Spinal cord (tissue), 10 donors: ENCODE results near the gene TEAD1. TPM values are rescaled to one million over a fixed set of nuclear protein-coding genes. Genes with fewer than 3 reads are reported as not detected.

Experiments used
- DNase-seq, 6 donors: peaks; one replicate each; pipeline versions ENCODE4 v3.0.0 to v3.0.0-alpha.2; 2013 to 2015; ENCODE audit warnings: low spot score in 6 of 6, low read depth in 4 of 6
- H3K27ac ChIP-seq: one replicate; pipeline ENCODE4 v1.5.1; 2013; ENCODE audit warnings: low read depth, low read length, control low read depth
- H3K27me3 ChIP-seq: one replicate; pipeline ENCODE4 v1.6.1; 2013; ENCODE audit warnings: low read length; ENCODE audit not compliant: control insufficient read depth, insufficient read depth
- H3K36me3 ChIP-seq: one replicate; pipeline ENCODE4 v1.6.1; 2013; ENCODE audit warnings: low read length; ENCODE audit not compliant: control insufficient read depth, insufficient read depth
- H3K4me1 ChIP-seq: one replicate; pipeline ENCODE4 v1.6.1; 2013; ENCODE audit warnings: low read length; ENCODE audit not compliant: control insufficient read depth, insufficient read depth
- H3K4me3 ChIP-seq: one replicate; pipeline ENCODE4 v1.5.1; 2013; ENCODE audit warnings: low read depth, low read length, control low read depth
- H3K9me3 ChIP-seq: one replicate; pipeline ENCODE4 v1.6.1; 2013; ENCODE audit warnings: low read length; ENCODE audit not compliant: control insufficient read depth, insufficient read depth
- WGBS: methylation state at CpG from one replicate; pipeline ENCODE4 v1.1.5; 2013; ENCODE audit warnings: missing lambda C conversion rate; ENCODE audit not compliant: insufficient coverage; 5-methylcytosine and 5-hydroxymethylcytosine counted together
- polyA plus RNA-seq, 2 donors: library from polyadenylated mRNA; unstranded; fragments of 120-200 nt; gene quantifications; one replicate each; pipeline ENCODE4 v1.2.1, GENCODE V29; 2013; ENCODE audit not compliant: insufficient read length in 2 of 2
- total RNA-seq, 2 donors: library from RNA; depleted of rRNA in 1 of 2; stranded (reverse); fragments of 120-200 nt in 1 of 2; fragments of >200 nt in 1 of 2; gene quantifications; one replicate each; pipeline versions ENCODE4 v1.2.3 to v1.2.4, GENCODE V29; 2013 to 2014
- donor health status: healthy.

Gene TEAD1
- total and polyA plus RNA-seq, 4 donors, result 39.2 to 70.9 (median 58.7) TPM

DNA sequence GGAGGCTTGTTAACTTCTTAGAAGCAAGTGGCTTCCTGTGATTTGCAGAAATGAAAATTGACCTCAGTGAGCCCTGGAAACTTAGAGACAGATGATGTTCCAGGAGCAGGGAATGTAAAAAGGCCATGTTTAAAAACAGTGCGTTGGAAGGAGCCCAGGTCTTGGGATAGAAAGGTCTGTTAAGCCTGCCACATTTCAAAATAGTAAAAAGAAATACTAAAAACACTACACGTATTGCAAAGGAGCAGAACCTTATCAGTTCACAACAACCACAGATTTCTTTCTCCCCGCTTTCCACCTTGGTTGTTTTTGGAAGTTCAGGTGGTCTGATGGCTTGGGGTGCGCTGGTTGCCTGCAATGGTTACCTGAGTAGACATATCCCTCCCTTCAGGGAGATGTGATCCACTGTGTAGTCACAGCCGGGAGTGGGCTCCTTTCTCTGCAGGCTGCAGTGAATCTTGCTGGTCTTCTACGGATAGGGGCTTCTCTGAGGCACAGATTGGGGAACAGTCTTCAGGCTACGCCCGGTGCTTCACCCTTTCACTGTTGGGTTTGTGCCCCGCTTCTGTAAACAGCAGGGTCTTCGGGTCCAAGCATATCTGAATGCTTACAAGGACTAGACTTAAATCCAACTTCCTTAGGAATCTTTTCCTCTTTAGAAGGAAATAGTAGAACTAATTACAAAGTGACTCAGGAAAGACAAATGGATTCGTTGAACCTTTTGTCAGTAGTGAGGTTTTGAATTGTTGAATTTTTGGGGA lies 1.9 kb downstream of the TEAD1 start:
- DNase-seq, result peak in 2 of 6 donors; percentile 42 to 46
- Histone ChIP-seq H3K4me3 (peak overlapping the region; percentile 67), H3K9me3 (no peaks in the 10 kb centered on the region), H3K27ac (peak overlapping the region; percentile 90), H3K4me1 (peaks cover 8% of the 10 kb centered on the region), H3K36me3 (no peaks in the 10 kb centered on the region), H3K27me3 (no peaks in the 10 kb centered on the region)
- 23% methylated on average over 2 of the region's 11 CpGs for WGBS

- no CpG with 5 or more reads among the region's 3 CpGs for WGBS
- Histone ChIP-seq H3K4me1 (peaks cover 14% of the 10 kb centered on the region), H3K27ac (peak overlapping the region; percentile 61), H3K27me3 (no peaks in the 10 kb centered on the region), H3K4me3 (peak overlapping the region; percentile 67), H3K36me3 (peaks cover 2% of the 10 kb centered on the region), H3K9me3 (no peaks in the 10 kb centered on the region)
- DNase-seq, result no peak
Observed at GRCh38 chr11:12677131-12677530, 2.9 kb downstream of the TEAD1 start.

GRCh38 chr11:12678092-12678491 lies 3.9 kb downstream of the TEAD1 start:
- no peak for DNase-seq
- Histone ChIP-seq H3K36me3 (peaks cover 2% of the 10 kb centered on the region), H3K4me3 (peak overlapping the region; percentile 7), H3K4me1 (peaks cover 14% of the 10 kb centered on the region), H3K27me3 (no peaks in the 10 kb centered on the region), H3K9me3 (no peaks in the 10 kb centered on the region), H3K27ac (peak overlapping the region; percentile 61)
- 33% methylated on average over 1 of the region's 3 CpGs for WGBS

GRCh38 chr11:12678991-12679390 lies 4.8 kb downstream of the TEAD1 start:
- Histone ChIP-seq H3K27me3 (no peaks in the 10 kb centered on the region), H3K4me1 (peaks cover 14% of the 10 kb centered on the region), H3K4me3 (no peak overlapping the region), H3K27ac (peak overlapping the region; percentile 69), H3K9me3 (no peaks in the 10 kb centered on the region), H3K36me3 (peaks cover 2% of the 10 kb centered on the region)
- WGBS, result no CpG with 5 or more reads among the region's 5 CpGs
- no peak for DNase-seq

DNA sequence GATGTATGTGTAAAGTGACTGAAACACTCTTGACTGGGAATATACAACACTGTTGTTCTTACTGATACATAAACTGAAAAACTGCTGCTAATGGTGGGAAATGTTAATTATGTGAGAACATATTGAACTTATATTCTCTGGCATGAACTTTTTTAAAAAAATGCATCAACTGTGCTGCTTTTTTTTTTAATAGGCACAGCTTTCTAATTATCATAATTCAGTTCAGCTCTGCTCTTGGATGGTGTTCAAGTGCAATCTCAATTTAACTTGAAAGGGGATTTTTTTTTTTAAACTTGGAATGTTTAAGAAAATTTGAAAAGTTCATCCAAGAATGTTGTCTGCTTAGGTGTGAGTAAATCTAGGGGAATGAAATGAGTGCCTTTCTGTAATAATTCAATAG lies 5.2 kb downstream of the TEAD1 start:
- Histone ChIP-seq H3K36me3 (peaks cover 2% of the 10 kb centered on the region), H3K27ac (peak overlapping the region; percentile 69), H3K4me1 (peaks cover 14% of the 10 kb centered on the region), H3K9me3 (no peaks in the 10 kb centered on the region), H3K4me3 (no peak overlapping the region), H3K27me3 (no peaks in the 10 kb centered on the region)
- peak in 1 of 6 donors; percentile 85 for DNase-seq

- peaks cover 14% of the 10 kb centered on the region for H3K4me1 ChIP-seq
- WGBS, result 22% methylated on average over 7 of the region's 21 CpGs
- H3K4me3 ChIP-seq, result peak overlapping the region; percentile 19
- peaks cover 2% of the 10 kb centered on the region for H3K36me3 ChIP-seq
- H3K27ac ChIP-seq, result peak overlapping the region; percentile 69
- H3K27me3 ChIP-seq, result no peaks in the 10 kb centered on the region
- no peaks in the 10 kb centered on the region for H3K9me3 ChIP-seq
- peak in 3 of 6 donors; percentile 60 to 88 (median 88) for DNase-seq
Observed at GRCh38 chr11:12680246-12680939, 6.2 kb downstream of the TEAD1 start.

DNA sequence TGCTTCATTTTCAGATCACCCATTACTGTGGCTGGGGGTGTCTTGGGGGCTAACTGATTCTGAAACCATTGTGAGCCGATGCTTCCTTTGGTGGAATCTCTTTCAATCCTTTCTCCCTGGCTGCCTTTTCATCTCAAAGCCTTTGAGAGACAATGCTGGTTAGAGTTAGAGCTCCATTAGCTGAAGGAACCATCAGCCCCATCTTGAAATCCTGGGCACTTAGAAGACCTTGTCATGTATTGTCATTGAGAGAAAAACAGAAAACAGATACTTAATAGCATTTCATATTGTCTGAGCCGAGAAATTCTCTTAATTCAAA lies 6.7 kb downstream of the TEAD1 start:
- Histone ChIP-seq H3K4me3 (peak overlapping the region; percentile 1), H3K27me3 (no peaks in the 10 kb centered on the region), H3K27ac (peak overlapping the region; percentile 62), H3K9me3 (no peaks in the 10 kb centered on the region), H3K36me3 (peaks cover 2% of the 10 kb centered on the region), H3K4me1 (peaks cover 14% of the 10 kb centered on the region)
- DNase-seq, result no peak
- WGBS, result no CpG with 5 or more reads among the region's 2 CpGs

DNA sequence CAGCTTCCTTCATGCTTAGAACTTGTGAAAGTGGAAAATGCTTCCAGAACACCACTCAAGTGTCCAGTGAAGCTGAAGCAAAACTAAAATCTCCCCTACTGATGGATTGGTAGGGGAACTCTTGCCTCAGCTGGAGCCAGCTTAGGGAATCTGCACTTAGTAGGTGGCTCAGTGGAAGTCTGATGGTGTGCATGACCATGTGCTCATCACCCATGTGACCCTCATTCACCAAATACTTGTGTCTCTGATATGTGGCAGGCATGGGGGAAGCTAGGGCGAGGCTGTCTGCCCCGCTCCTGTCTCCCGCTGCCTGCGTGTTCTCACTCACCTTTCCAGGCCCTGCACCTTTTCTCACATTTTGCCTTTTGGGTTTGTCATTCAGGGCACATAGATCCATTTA lies 7.2 kb downstream of the TEAD1 start:
- Histone ChIP-seq H3K27me3 (no peaks in the 10 kb centered on the region), H3K27ac (peak overlapping the region; percentile 62), H3K4me1 (peaks cover 14% of the 10 kb centered on the region), H3K9me3 (no peaks in the 10 kb centered on the region), H3K4me3 (no peak overlapping the region), H3K36me3 (peaks cover 2% of the 10 kb centered on the region)
- WGBS, result 96% methylated on average over 4 of the region's 4 CpGs
- no peak for DNase-seq

DNA sequence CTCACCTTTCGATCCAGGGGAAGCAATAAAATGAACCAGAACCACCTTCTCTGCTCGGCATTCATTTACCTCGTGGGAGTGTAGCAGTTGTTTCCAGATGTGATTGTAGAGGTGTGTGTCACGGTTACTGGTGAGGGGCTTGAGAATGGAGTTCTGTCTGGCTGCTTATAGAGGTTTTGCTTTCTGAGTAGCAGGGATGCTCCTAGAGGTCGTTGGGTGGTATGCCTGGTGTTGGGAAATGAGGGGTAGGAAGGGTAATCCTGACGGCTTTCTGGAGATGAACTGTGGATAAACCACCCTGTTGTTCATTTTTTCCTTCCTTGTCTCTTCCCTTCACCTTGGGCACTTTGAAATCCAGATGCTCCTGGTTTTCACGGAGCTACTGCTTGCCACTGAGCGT lies 8.1 kb downstream of the TEAD1 start:
- Histone ChIP-seq H3K36me3 (peaks cover 2% of the 10 kb centered on the region), H3K27ac (no peak overlapping the region), H3K4me1 (peaks cover 14% of the 10 kb centered on the region), H3K4me3 (no peak overlapping the region), H3K9me3 (no peaks in the 10 kb centered on the region), H3K27me3 (no peaks in the 10 kb centered on the region)
- WGBS, result 68% methylated on average over 3 of the region's 8 CpGs
- no peak for DNase-seq
